Measurements from ENCODE around the gene MGLL. TPM values are rescaled to one million over a fixed set of nuclear protein-coding genes. Genes with fewer than 3 reads are reported as not detected.
A peak's percentile ranks its signal among the peaks of the same experiment; 100 is the strongest.

The MGLL gene
- total RNA-seq = 100 to 1,000 TPM in 1 of 4 donors, 10 to 100 TPM in 3; 58.9 to 129 (median 96.3) TPM

- peak; percentile 43 for ATAC-seq (ENCODE audit: low FRiP score)
- TF ChIP-seq, protein P1, sequence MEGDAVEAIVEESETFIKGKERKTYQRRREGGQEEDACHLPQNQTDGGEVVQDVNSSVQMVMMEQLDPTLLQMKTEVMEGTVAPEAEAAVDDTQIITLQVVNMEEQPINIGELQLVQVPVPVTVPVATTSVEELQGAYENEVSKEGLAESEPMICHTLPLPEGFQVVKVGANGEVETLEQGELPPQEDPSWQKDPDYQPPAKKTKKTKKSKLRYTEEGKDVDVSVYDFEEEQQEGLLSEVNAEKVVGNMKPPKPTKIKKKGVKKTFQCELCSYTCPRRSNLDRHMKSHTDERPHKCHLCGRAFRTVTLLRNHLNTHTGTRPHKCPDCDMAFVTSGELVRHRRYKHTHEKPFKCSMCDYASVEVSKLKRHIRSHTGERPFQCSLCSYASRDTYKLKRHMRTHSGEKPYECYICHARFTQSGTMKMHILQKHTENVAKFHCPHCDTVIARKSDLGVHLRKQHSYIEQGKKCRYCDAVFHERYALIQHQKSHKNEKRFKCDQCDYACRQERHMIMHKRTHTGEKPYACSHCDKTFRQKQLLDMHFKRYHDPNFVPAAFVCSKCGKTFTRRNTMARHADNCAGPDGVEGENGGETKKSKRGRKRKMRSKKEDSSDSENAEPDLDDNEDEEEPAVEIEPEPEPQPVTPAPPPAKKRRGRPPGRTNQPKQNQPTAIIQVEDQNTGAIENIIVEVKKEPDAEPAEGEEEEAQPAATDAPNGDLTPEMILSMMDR (IDR thresholded peaks at IDR 0.05) = no peak
- DNase-seq (ENCODE audit: low spot score) = no peak
Measured at GRCh38 chr3:127822041-127822681, at the start of gene MGLL. TSS of gene MGLL (minus strand) at chr3:127822515. CDS start at chr3:127822318, 197 bp downstream.

- DNase-seq (ENCODE audit: low spot score) (no peak), ATAC-seq (ENCODE audit: low FRiP score) (no peak)
- TF ChIP-seq, protein P1 (IDR thresholded peaks at IDR 0.05) = no peak
Measured at GRCh38 chr3:127870156-127870555, 47.8 kb upstream of the MGLL start.

- ATAC-seq (ENCODE audit: low FRiP score) (no peak), DNase-seq (ENCODE audit: low spot score) (no peak)
- TF ChIP-seq, protein P1 (IDR thresholded peaks at IDR 0.05) = no peak
Measured at GRCh38 chr3:127867986-127868385, 45.7 kb upstream of the MGLL start.

DNA sequence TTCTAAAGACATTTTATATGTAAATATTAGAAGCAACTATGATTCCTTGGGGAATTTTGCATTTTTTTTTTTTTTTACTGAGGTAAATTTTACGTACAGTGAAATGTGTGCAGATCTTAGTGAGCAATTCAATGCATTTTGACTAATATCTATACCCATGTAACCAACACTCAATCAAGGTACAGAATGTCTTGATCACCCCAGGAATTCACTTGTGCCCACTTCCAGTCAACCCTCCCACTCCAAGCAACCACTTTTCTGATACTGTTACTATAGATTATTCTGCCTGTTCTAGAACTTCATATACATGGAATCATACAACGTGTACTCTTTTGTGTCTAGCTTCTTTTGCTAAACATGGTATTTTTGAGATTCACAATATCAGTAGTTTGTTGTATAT lies 45.1 kb upstream of the MGLL start:
- DNase-seq (ENCODE audit: low spot score) = no peak
- ATAC-seq (ENCODE audit: low FRiP score) = no peak
- TF ChIP-seq, protein P1 (IDR thresholded peaks at IDR 0.05) = no peak

DNA sequence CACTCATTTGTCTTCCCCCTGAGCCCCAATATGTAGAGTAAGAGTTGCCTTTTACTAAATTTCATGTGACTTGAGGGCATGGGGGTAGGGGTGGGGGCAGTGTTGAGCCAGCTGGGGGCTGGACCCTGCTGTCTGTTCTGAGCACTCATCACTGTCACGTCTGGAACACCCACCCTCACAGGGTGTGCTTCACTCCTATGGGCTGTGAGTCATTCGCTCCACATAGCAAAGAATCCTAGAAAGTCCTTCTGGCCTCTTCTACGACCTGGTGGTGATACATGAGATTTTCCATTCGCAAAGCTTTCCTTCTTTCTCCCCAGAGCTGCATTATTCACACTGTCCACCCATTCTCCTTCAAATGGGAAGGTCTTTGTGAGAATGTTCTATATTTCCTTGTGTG lies 43.6 kb upstream of the MGLL start:
- no peak for DNase-seq (ENCODE audit: low spot score)
- TF ChIP-seq, protein P1 (IDR thresholded peaks at IDR 0.05) = no peak
- ATAC-seq (ENCODE audit: low FRiP score) = no peak

GRCh38 chr3:127860211-127860696 lies 37.9 kb upstream of the MGLL start:
- no peak for DNase-seq (ENCODE audit: low spot score)
- TF ChIP-seq, protein P1 (IDR thresholded peaks at IDR 0.05) = no peak
- no peak for ATAC-seq (ENCODE audit: low FRiP score)

DNA sequence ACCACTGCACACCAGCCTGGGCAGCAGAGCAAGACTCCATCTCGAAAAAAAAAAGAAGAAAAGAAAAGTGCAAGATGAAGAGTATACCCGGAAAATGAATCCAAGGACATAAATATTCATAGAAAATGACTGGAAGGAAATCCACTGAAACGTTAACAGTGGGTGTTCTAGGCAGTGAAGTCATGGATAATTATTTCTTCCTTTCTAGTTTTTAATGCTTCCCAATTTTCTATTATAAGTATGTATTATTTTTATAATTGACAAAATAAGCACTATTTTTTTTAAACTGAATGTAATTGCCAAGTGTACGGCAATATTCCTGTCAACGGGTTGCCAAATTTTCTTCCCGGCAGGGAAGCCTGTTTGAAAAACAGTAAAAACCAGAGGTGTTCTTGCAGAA lies 37.4 kb upstream of the MGLL start:
- ATAC-seq (ENCODE audit: low FRiP score) = no peak
- DNase-seq (ENCODE audit: low spot score) = no peak
- TF ChIP-seq, protein P1 (IDR thresholded peaks at IDR 0.05) = no peak
